Stimulated activated CD4-positive, alpha-beta T cell treated with anti-CD3 and anti-CD28 coated beads, Interleukin-4, amount 100 ng/mL, for 4 hours (primary cell): ENCODE measurements around the gene ANKRD33B.

Experiments
- DNase-seq, 2 experiments: peaks; one replicate each; pipeline ENCODE4 v3.0.0-alpha.2; 2020

Gene ANKRD33B

GRCh38 chr5:10580531-10581423, 16.9 kb downstream of the ANKRD33B start:
- DNase-seq: no peak

GRCh38 chr5:10581424-10581748, 17.5 kb downstream of the ANKRD33B start:
- no peak for DNase-seq

- DNase-seq: no peak
Measured at GRCh38 chr5:10581867-10582511, 18.1 kb downstream of the ANKRD33B start.

GRCh38 chr5:10582512-10582897, 18.6 kb downstream of the ANKRD33B start:
- no peak for DNase-seq

- no peak for DNase-seq
Measured at GRCh38 chr5:10583663-10584572, 20.0 kb downstream of the ANKRD33B start.

- no peak for DNase-seq
Measured at GRCh38 chr5:10584714-10585517, 21.0 kb downstream of the ANKRD33B start.

GRCh38 chr5:10585518-10585915, 21.6 kb downstream of the ANKRD33B start:
- no peak for DNase-seq

- DNase-seq: no peak
Measured at GRCh38 chr5:10586008-10586407, 22.1 kb downstream of the ANKRD33B start.

GRCh38 chr5:10586555-10586954, 22.7 kb downstream of the ANKRD33B start:
- no peak for DNase-seq

- DNase-seq: no peak
Measured at GRCh38 chr5:10588109-10588775, 24.4 kb downstream of the ANKRD33B start.

- DNase-seq: no peak
Measured at GRCh38 chr5:10588779-10589447, 25.0 kb downstream of the ANKRD33B start.

GRCh38 chr5:10590226-10590999, 26.5 kb downstream of the ANKRD33B start:
- no peak for DNase-seq

- no peak for DNase-seq
Measured at GRCh38 chr5:10591159-10591558, 27.3 kb downstream of the ANKRD33B start.

GRCh38 chr5:10591966-10592365, 28.1 kb downstream of the ANKRD33B start:
- no peak for DNase-seq

- DNase-seq: no peak
Measured at GRCh38 chr5:10592601-10593000, 28.7 kb downstream of the ANKRD33B start.

- no peak for DNase-seq
Measured at GRCh38 chr5:10593531-10594181, 29.8 kb downstream of the ANKRD33B start.

GRCh38 chr5:10594591-10595210, 30.8 kb downstream of the ANKRD33B start:
- DNase-seq: no peak

GRCh38 chr5:10595293-10595671, 31.4 kb downstream of the ANKRD33B start:
- DNase-seq: no peak

- peak; percentile 11 to 42 for DNase-seq
Measured at GRCh38 chr5:10595672-10596309, 31.9 kb downstream of the ANKRD33B start.
